Activated T-cell treated with anti-CD3 and anti-CD28 coated beads, Interleukin-2, amount 50 U/mL, for 24 hours (primary cell): ENCODE measurements around the gene CTIF.

Experiments
- DNase-seq: peaks from one replicate; pipeline ENCODE4 v3.0.0-alpha.2; 2020
- H3K27ac Mint-ChIP-seq: 2 replicates; pipeline ENCODE4 v1.8.0; 2020; ENCODE audit warnings: mild to moderate bottlenecking, mixed read lengths
- H3K27me3 Mint-ChIP-seq: 2 replicates; pipeline ENCODE4 v1.8.0; 2020; ENCODE audit warnings: mixed read lengths
- H3K36me3 Mint-ChIP-seq: 2 replicates; pipeline ENCODE4 v1.8.0; 2020; ENCODE audit warnings: low read depth, mixed read lengths
- H3K4me1 Mint-ChIP-seq: 2 replicates; pipeline ENCODE4 v1.8.0; 2020; ENCODE audit warnings: low read depth, mixed read lengths
- H3K4me3 Mint-ChIP-seq: 2 replicates; pipeline ENCODE4 v1.8.0; 2020; ENCODE audit warnings: mild to moderate bottlenecking, moderate library complexity, mixed read lengths
- H3K9me3 Mint-ChIP-seq: 2 replicates; pipeline ENCODE4 v1.8.0; 2020; ENCODE audit warnings: mixed read lengths

CTIF gene

DNA sequence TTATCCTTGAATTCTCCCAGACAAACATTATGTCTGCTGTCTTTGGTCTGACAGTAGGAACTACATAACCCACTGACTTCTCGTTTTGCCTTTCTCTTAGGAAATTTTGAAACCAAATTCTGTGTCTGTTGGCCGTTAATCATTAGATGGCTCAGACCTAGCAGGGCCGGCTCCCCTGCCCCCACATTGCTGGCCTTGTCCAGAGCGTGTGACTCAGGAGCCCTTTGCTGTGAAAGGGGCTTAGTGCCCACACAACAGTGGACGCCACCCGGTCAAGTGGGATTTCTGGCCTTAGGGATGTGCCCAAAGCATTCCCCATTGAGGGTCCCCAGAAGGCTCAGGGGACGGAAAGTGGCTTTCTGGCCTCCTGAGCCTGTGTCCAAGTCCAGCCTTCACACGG lies 137.5 kb downstream of the CTIF start:
- H3K9me3 Mint-ChIP-seq = peaks cover 4% of the 10 kb centered on the region
- H3K27me3 Mint-ChIP-seq = no peaks in the 10 kb centered on the region
- no peak overlapping the region for H3K4me3 Mint-ChIP-seq
- peaks cover 2% of the 10 kb centered on the region for H3K4me1 Mint-ChIP-seq
- peaks cover 4% of the 10 kb centered on the region for H3K36me3 Mint-ChIP-seq
- H3K27ac Mint-ChIP-seq = no peak overlapping the region
- no peak for DNase-seq

DNA sequence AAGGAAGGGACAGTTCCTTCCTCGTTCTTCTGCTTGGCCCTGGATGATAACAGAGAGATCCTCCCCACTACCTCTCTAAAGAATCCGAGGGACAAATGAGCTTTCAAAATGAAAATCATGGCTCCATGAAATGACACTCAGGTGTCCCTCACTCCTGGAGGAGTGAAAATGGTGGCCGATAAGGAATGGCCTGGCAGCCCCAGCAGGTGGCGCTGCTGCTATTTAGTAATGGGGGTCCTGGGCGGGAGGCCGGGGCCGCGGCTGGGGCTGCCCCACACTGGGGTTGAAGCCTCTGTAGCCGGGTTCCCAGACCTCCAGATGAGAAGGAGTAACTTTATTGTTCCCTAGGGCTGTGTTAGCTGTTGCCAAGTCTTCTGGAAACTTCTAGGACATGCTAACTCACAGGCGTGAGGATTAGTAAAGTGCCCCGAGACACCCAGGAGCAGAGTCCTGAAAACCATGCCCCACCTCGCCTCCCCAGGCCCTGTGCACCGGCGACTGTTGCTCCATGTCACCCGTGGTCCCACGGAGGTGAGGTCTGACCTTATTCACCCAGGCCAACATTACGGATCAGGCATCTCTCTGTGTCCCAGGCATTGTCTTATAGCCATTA lies 138.0 kb downstream of the CTIF start:
- DNase-seq = peak; percentile 77
- H3K36me3 Mint-ChIP-seq = no peaks in the 10 kb centered on the region
- no peak overlapping the region for H3K27ac Mint-ChIP-seq
- peaks cover 2% of the 10 kb centered on the region for H3K4me1 Mint-ChIP-seq
- no peaks in the 10 kb centered on the region for H3K9me3 Mint-ChIP-seq
- H3K27me3 Mint-ChIP-seq = no peaks in the 10 kb centered on the region
- H3K4me3 Mint-ChIP-seq = no peak overlapping the region

DNA sequence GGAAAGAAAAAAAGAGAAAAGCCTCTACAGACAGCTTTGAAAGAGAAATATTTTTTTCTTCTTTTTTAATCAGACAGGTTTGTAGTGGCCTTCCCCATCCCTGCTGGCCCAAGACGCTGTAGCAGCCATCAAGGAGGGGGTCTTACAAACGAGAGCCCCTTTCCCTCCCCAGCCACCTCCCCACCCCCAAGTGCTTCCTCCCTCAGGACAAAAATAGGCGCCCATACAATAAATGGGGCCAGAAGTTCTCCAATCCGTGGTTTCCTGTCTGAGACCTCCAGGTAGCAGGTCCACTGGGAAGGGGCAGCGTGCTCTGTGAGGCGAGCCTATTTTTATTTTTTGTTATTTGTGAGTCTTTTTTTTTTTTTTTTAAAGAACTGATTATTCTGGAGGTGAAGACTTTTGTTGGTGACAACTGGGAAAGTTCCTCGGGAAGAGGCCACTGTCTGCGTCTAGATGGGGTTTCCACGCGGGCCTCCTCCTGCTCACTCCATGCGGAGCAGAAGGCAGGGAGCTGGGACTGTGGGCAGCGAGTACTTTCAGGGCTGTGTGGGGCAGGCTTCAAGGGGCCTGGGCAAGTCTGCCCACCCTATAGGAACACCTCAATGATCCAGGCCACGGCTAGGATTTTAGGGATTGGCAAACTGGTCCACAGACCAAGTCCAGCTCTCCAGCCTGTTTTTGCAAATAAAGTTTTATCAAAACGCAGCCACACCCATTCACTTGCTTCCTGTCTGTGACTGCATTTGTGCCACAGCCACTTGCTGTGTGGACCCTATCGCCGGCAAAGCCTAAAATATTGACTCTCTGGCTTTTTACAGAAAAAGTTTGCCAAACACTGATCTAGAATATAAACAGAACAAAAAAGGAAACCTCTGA lies 139.6 kb downstream of the CTIF start:
- Mint-ChIP-seq H3K9me3 (no peaks in the 10 kb centered on the region), H3K4me3 (no peak overlapping the region), H3K4me1 (peaks cover 2% of the 10 kb centered on the region)

DNA sequence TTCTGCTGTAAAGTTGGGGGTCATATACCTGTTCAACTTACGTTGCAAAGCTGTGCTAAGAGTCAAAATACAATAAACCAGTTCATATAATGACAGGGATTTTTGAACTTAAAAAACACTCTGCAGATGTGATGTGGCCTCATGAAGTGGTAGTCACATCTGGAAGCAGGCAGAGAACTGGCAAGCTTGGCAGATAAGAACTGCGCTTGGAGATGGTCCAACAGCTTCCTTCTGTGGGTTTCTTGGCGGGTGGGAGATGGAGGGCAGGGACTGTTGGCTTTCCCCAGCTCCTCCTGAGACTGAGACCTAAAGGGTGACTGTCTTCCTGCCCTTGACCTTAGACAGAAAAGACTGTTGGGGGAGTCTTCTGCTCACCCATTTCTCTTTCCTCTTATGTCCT lies 140.4 kb downstream of the CTIF start:
- Mint-ChIP-seq H3K9me3 (no peaks in the 10 kb centered on the region), H3K4me3 (no peak overlapping the region), H3K36me3 (no peaks in the 10 kb centered on the region), H3K27ac (no peak overlapping the region), H3K27me3 (no peaks in the 10 kb centered on the region), H3K4me1 (peaks cover 2% of the 10 kb centered on the region)
- no peak for DNase-seq

More for the DNA sequence above, 139.6 kb downstream of the CTIF start:
- DNase-seq = no peak
- Mint-ChIP-seq H3K27ac (peak overlapping the region; percentile 47), H3K36me3 (no peaks in the 10 kb centered on the region), H3K27me3 (no peaks in the 10 kb centered on the region)

DNA sequence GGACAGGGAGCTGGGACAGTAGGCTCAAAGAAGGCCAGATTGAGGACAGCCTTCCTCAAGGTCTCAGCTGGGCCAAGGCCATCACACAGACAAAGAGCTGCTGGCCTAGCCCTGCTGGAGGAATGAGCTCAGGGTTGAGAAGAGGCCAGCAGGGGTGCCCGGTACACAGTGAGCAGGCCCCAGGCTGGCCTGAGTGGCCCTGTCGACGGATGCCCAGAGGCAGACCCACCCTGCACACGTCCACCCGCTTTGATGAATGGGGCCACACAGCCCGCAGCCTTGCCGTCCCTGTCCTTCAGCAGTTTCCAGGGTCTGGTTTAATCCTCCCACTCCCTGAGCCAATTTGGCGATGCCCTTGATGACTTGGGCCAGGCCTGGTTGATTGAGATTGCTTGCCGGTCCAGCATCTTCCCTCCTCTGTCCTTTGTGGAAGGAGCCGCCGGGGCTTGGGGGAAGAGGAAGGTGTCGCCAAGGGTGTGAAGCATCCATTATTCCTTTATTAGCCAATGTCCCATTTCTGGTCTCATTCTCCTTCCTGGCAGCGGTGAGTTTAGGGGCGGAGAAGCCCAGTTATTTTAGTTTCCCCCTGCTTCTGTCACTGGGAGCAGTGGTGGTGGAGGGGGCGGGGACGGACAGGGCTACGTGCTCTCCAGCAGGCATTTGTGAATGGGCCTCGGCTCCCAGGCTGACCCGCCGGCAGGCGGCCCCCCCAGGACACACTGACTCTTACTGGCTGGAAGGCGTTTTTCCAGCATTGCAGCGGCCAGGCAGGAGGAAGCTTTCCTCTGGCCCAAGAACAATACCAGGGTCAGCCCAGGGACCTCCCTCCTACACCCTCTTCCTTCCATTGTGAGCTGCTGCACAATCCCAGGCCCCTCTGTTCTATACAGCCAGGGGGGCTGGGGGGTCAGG lies 141.8 kb downstream of the CTIF start:
- Mint-ChIP-seq H3K36me3 (no peaks in the 10 kb centered on the region), H3K27ac (no peak overlapping the region), H3K27me3 (no peaks in the 10 kb centered on the region), H3K4me1 (no peaks in the 10 kb centered on the region), H3K4me3 (no peak overlapping the region), H3K9me3 (no peaks in the 10 kb centered on the region)
- DNase-seq = no peak

DNA sequence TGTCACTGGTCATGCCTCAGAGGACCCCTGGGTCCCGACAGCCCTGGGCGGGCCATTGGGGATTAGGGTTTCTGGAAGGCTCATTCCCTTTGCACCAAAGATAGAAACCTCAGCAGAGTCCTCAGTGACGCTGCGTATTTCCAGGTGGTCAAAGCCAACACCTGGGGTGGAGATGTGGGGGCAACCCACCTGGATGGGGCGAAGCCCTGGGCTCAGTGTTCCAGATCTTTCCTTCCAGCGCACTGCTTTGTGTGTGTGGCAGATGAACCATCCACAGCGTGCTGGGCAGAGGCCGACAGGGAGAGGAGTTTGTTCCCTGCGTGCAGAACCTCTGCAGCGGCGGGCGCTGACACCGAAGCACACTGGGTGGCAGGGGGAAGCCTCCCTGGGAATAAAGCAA lies 143.9 kb downstream of the CTIF start:
- Mint-ChIP-seq H3K27me3 (no peaks in the 10 kb centered on the region), H3K9me3 (no peaks in the 10 kb centered on the region), H3K4me1 (no peaks in the 10 kb centered on the region), H3K27ac (no peak overlapping the region), H3K36me3 (no peaks in the 10 kb centered on the region), H3K4me3 (no peak overlapping the region)
- DNase-seq = no peak

DNA sequence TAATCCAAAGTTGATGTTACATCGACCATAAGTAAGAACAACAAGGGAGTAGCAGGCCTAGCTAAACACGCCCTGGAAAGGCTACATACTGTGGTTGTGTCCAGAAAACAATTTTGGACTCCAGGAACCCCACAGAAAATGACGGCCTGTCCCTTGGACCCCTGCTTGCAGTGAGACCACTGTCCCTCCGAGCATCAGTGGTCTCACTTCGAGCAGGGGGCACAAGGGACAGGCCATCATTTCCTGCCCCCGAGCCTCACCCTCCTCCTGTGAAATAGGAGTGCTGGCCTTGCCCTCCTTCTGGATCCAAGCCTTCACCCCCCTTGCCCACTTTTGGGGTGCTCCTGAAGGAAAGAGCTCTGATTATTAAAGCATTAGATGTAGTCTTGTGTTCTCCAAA lies 144.4 kb downstream of the CTIF start:
- no peaks in the 10 kb centered on the region for H3K9me3 Mint-ChIP-seq
- H3K4me3 Mint-ChIP-seq = no peak overlapping the region
- no peak for DNase-seq
- no peaks in the 10 kb centered on the region for H3K4me1 Mint-ChIP-seq
- H3K36me3 Mint-ChIP-seq = no peaks in the 10 kb centered on the region
- no peak overlapping the region for H3K27ac Mint-ChIP-seq
- H3K27me3 Mint-ChIP-seq = no peaks in the 10 kb centered on the region

DNA sequence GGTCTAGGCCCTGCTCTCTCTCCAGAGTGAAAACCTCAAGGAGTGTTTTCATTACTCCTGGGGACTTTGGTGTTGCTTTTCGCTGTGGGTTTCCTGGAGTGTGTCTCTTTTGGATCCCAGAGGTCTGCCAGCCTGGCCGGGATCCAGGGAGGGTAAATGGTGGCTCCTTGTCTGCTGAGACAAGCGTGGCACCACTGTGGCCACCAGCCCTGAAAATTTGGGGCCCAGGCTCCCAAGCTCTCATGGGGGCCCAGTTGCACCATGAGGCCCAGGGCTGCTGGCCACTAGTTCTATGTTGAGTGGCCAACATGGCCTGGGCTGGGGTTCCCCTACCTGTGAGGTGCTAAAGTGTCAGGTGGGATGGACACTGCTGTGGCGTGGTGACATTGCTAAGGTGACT lies 144.8 kb downstream of the CTIF start:
- Mint-ChIP-seq H3K27me3 (no peaks in the 10 kb centered on the region), H3K27ac (no peak overlapping the region), H3K4me1 (no peaks in the 10 kb centered on the region), H3K4me3 (no peak overlapping the region), H3K36me3 (no peaks in the 10 kb centered on the region), H3K9me3 (no peaks in the 10 kb centered on the region)
- DNase-seq = no peak

DNA sequence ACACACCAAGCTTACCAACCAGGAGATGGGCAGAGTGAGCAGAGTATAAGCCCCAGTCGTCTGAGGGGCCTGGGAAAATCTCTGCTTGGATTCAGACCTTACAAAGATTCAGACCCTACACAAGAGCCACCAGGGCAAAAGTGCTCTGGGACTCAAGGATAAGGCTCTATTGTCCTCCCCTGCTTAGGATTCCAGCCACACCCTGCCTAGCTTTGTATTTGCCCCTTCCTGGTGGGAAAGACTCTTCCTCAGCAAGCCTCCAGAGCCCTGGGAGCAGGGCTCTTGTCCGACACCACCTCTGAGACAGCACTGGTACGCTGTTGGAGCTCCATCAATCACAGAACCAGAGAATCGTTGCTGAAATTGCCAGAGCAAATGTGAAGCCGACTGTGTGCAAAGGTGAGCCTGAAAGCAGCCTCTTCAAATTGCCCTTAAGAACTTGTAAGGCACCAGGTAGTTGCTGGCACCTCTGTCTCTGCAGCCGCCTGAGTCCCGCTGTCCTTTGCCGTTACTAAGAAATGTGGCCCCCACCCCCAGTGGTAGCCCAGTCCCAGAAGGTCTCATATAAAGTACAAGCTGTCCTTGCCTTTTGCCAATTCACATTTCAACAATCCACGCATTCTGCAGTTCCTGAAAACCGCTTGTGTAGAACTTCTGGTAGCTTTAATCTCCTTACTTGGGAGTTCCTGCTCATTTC lies 148.7 kb downstream of the CTIF start:
- H3K36me3 Mint-ChIP-seq = no peaks in the 10 kb centered on the region
- H3K27me3 Mint-ChIP-seq = no peaks in the 10 kb centered on the region
- no peak overlapping the region for H3K27ac Mint-ChIP-seq
- H3K4me1 Mint-ChIP-seq = no peaks in the 10 kb centered on the region
- no peaks in the 10 kb centered on the region for H3K9me3 Mint-ChIP-seq
- no peak for DNase-seq
- H3K4me3 Mint-ChIP-seq = no peak overlapping the region

DNA sequence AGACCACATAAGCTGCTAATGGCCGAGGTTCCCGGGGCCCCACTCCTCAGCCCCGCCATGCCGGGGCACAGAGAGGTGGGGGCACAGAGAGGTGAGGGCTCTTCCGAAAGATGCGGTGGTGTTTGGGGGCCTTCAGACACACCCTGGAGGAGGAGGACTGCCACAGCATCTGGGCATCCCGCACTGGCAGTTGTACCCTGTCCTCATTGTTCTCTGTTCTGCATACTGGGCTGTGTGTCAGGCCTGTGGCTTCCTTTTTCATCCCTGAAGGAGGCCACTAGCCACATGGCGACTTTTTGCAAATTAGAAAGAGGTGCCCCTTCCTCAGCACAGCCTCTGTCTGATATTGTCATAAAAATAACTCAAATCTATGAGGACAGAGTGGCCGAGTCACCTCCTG lies 150.1 kb downstream of the CTIF start:
- no peaks in the 10 kb centered on the region for H3K9me3 Mint-ChIP-seq
- DNase-seq = no peak
- H3K27ac Mint-ChIP-seq = no peak overlapping the region
- no peaks in the 10 kb centered on the region for H3K27me3 Mint-ChIP-seq
- no peak overlapping the region for H3K4me3 Mint-ChIP-seq
- no peaks in the 10 kb centered on the region for H3K4me1 Mint-ChIP-seq
- H3K36me3 Mint-ChIP-seq = no peaks in the 10 kb centered on the region

DNA sequence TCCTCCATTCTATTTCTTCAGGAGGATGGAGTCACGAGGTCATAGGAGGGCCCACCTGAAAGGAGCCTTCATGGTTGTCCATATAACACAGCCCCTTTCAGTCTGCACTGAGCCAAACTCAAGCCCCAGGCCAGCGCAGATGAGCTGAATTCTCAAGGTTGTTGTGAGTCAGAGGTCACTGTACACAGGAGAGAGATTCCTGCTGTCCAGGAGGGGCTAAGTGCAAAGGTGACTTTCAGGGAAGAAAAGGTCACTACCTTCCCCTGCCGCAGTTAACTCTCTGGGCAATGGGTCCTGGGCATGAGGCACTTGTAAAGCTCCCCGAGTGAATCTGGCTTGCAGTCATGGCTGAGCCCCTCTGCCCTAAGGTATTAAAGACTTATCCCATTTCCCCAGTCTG lies 150.7 kb downstream of the CTIF start:
- no peaks in the 10 kb centered on the region for H3K27me3 Mint-ChIP-seq
- DNase-seq = no peak
- H3K9me3 Mint-ChIP-seq = no peaks in the 10 kb centered on the region
- H3K4me1 Mint-ChIP-seq = no peaks in the 10 kb centered on the region
- no peak overlapping the region for H3K27ac Mint-ChIP-seq
- H3K36me3 Mint-ChIP-seq = no peaks in the 10 kb centered on the region
- no peak overlapping the region for H3K4me3 Mint-ChIP-seq

DNA sequence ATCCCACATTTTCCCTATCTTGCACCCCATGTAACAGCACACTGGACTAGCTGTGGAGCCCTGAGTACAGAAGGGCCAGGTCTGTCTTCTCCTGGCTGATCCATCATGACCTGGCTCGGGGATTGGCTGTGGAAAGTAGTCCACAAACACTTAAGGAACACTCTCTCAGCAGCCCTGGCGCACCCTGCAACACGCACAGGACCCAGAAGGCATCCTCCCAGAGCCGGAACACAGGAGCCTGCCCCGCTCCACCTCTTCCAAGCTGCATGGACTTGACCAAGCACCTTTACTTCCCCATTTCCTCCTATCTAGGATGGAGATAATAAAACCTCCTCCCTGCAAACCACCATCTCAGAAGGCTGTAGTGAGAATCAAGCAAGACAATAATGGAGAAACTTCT lies 151.7 kb downstream of the CTIF start:
- no peak for DNase-seq
- Mint-ChIP-seq H3K4me3 (no peak overlapping the region), H3K9me3 (no peaks in the 10 kb centered on the region), H3K4me1 (no peaks in the 10 kb centered on the region), H3K36me3 (no peaks in the 10 kb centered on the region), H3K27me3 (no peaks in the 10 kb centered on the region), H3K27ac (no peak overlapping the region)

DNA sequence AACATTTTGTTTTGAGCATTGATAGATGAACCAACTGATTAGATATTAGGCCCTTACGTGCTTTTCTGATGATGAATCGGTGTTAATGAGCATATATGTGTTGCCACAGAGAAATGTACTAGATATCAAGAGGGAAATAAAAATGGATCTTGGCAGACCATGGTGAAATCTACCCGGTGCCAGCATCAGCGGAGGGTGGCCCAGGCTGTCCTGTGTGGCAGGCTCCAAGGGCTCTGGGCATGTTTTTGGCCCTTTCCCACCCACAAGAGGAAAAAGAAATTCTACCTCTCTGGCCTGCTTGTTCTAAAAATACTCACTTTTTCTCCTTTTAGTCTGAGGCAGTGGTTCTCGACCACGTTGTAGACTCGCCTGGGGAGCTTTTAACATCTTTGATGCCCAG lies 154.2 kb downstream of the CTIF start:
- Mint-ChIP-seq H3K9me3 (no peaks in the 10 kb centered on the region), H3K27ac (no peak overlapping the region), H3K4me1 (no peaks in the 10 kb centered on the region), H3K27me3 (no peaks in the 10 kb centered on the region), H3K4me3 (no peak overlapping the region), H3K36me3 (no peaks in the 10 kb centered on the region)
- no peak for DNase-seq

DNA sequence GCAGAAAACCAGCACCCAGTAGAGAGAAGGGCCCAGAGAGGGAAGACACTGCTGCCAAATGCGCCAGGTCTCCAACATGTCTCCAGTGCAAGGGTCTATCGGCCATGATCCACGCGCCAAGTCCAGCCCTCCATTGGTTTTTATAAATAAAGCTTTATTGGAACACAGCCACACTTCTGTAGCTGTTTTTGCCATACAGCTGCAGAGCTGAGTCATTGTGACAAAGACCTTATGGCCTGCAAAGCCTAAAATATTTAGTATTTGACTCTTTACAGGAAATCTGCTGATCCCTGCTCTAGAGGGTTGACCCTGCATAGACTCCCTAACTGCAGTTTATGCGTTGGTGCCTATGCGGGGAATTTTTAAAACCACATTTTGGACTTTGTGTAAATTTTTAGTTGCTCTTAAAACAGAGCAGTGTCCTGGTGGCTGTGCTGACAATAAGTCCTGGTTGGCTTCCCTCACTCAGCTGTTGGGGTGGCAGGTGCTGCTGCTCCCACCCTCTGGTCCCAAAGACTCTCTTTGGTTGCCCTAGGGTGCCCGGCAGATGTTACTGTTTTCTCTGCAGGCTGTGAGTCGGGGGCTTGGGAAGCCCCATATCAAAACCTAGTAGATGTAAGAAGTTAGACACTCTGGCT lies 154.9 kb downstream of the CTIF start:
- Mint-ChIP-seq H3K36me3 (no peaks in the 10 kb centered on the region), H3K27ac (no peak overlapping the region), H3K4me1 (no peaks in the 10 kb centered on the region), H3K27me3 (no peaks in the 10 kb centered on the region), H3K4me3 (no peak overlapping the region), H3K9me3 (no peaks in the 10 kb centered on the region)
- no peak for DNase-seq
